CD4-positive, alpha-beta T cell treated with Interleukin-4 for 1 hour (primary cell): ENCODE measurements around the gene SERHL2.
"Not testable (repeated sequence)": the region's sequence is repeated elsewhere in the genome, so short reads cannot be mapped to it uniquely, and the experiment has no call there.

ENCODE experiments used
- DNase-seq, 2 donors: peaks; one replicate each; pipeline ENCODE4 v3.0.0-alpha.2; 2020 to 2022

SERHL2 gene

DNA sequence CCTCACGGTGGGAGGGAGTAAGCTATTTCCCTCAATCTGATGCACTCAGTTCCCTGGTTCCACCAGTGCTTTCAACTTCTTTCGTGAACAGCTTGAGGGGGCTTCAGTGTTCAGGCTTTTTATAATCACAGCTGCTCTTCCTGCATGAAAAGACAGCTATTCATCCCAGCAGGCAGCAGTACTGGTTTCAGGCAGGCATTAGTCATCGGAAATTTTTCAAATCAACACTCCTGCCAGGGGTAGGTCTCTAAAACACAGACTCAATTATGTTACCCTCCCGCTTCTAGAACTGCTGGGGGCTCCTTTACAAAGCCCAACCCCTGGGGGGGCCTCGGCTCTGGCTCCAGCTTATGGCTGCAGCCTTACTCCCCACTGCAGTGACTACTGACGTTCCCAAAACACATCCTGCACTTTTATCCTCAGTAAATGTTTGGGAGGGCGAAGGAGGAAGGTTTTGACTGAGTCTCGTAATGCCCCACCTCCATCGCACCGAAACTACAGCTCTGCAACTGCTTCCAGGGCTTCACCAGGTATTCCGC lies 55.1 kb downstream of the SERHL2 start:
- DNase-seq: no peak

DNA sequence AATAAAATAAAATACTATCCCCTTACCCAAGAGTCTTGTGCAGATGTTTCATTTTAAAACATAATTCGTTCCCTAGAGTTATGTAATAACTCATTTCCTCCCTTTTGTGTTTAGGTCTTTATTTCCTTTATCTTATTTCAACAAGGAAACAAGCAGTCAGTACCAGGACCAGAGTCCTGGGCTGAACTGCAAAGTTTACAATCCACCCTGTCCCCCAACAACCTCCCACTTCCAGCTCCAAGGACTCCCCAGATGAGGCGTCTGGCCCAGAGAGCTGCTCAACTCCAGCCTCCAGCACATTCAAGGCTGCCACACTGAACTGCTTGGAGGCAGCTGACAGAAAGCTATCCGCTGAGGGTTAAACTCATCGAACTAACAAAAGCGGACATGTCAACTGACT lies 56.4 kb downstream of the SERHL2 start:
- no peak for DNase-seq

DNA sequence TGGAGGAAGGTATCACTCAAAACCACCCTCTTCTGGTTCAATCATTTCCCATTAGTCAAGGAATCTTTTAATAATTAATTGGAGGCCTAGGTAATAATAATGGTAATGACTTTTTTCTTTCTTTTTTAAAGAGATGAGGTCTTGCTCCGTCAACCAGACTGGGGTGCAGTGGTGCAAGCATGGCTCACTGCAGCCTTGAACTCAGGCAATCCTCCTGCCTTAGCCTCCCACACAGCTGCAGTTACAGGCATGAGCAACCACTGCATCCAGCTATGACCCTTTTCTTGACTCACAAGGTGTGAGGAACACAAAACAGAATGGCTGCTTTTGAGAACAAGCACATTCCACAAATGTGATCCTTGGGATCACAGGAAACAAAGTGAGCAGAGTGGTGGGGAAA lies 57.3 kb downstream of the SERHL2 start:
- no peak for DNase-seq

DNA sequence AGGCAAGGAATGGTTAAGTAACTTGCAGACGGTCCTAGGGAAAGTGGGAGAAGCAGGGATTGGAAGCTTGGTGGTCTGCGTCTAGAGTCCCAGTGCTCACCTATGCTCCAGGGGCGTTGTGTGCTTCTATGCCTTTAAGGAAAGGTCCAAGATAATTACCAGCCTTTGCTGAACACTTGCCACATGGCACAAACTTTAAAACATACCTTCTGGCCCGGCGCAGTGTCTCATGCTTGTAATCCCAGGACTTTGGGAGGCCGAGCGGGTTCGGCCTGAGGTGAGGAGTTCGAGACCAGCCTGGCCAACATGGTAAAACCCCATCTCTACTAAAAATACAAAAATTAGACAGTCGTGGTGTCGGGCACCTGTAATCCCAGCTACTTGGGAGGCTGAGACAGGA lies 58.6 kb downstream of the SERHL2 start:
- no peak for DNase-seq

DNA sequence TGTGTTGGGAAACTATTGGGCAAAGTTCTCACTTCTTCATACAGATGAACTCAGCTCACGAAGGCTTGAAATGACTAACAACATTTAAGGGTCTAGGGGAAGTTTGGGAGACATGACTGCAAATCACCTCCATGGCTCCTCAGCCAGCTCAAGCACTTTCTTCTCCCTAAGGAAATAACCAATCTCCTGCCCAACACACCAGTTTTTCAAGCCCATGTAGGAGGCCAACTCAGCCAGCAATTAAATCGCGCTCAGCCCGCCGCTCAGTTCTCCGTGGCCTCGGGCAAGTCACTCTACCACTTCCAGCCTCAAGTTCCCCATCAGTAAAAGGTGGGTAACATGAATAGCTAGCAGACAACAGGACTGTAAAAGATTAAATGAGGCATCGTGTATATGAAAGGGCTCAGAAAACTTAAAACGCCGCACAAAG lies 60.1 kb downstream of the SERHL2 start:
- DNase-seq: no peak

DNA sequence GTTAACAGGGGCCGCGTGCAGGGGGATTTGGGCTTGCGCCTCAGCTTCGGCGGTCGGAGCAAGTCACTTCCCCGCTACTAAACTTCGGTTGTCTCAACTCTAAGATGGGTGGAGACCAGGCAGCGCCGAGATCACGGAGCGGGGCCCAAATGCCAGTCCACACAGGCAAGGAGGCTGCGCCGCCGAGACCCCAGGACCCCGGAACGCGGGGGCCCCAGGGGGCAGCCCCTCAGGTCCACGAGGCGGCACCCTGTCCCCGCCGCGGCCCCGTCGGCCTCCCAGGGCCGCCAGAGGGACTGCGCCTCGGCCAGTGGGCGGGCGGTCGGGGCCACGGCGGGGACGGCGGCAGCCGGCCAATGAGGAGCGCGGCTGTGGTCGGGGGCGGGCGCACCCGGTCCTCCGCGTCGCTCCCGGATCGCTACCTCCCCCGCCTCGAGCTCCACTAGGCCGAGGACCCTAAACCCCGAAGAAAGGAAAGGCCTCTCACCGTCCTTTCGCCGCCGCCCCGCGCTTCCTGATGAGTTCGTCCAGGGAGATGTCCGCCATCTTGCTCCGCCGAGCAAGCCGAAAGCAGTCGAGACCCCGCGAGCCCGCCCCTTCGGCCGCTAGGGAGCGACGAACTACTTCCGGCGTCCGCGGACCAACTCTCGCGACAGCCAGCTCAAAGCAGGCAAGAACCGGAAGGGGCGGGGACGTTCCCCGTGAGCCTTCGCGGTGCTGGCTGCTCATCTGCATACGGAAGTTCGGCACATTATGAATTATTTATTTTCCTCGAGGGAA lies 60.7 kb downstream of the SERHL2 start, which contains the start of gene POLDIP3:
POLDIP3 (minus strand) TSS at position 572 of the 780 bp plus-strand sequence; CDS start at position 546, 26 bp downstream.
- peak; percentile 98 to 99 for DNase-seq

DNA sequence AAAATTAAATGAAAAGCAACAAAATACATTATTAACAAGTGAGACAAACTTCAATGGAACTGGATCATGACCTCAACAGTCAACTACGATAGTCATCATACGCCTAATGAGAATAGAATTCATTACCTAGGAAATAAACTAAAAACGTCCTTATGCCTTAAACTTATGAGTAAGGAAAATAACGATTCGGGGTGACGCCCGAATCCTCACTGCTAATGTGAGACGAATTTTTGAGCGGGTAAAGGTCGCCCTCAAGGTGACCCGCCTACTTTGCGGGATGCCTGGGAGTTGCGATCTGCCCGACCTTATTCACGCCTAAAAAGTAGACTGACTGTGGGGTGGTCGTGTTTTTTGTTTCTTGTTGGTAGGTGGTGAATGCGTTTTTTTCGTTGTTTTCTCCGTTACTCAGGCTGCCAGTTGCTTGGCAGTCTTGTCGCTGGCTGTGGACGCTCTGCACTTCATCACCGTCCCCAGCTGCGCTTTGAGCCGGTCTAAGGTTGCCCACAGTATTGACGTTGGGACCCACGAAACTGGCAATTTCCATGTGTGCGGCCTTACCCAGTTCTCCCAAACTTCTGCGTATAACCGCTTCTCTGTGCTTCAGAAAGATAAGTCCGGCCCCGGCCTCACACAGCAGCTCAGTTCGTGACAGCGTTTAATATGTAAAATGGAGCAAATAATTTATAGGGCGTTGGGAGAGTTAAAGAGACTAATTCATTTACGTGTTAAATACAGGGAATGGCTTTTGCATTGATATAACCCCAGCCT lies 61.5 kb downstream of the SERHL2 start:
- peak; percentile 94 to 96 for DNase-seq

DNA sequence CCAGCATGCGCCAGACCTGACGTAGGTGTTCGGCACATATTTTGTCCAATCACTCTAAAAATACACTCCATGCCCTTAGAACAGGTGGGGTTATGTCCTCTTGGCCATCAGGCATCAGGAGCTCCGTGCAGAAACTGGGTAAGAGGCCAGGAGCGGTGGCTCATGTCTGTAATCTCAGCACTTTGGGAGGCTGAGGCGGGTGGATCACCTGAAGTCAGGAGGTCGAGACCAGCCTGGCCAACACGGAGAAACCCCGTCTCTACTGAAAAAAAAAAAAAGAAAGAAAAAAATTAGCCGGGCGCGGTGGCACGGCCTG lies 62.1 kb downstream of the SERHL2 start:
- DNase-seq: not testable (repeated sequence)

DNA sequence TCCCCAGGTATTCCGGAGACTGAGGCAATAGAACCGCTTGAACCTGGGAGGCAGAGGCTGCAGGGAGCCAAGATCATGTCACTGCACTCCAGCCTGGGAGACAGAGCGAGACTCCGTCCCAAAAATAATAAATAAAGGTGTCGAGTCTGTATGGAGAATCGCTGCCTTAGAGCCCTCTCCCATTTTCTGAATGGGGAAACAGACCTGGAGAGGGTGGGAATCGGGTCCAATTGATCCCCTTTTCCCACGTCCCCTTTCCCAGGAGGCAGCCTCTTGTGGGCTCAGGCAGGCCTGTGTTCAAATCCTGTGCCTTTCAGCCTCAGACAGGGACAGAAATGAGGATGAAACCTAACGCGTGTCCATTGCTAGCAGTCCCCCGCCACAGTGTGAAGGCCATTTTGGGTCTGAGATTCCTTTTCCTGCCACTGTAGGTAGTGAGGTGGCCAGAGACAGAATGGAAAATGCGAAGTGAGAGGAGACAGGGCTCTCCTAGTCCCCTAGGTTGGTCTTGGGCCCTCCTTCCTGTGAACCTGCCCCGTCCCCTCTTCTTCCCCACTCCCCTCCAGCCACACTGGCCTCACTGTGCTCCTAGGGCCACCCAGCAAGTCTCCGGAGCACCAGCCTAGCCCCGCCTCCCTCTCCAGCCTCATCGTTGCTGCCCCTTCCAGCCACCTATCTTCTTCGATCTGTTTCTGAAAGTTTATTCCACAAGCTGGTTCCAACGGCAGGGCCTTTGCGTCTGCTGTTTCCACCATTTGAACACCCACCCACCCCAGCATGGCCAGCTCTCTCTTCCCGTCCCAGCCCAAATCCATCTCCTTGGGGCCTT lies 63.6 kb downstream of the SERHL2 start:
- DNase-seq: no peak

DNA sequence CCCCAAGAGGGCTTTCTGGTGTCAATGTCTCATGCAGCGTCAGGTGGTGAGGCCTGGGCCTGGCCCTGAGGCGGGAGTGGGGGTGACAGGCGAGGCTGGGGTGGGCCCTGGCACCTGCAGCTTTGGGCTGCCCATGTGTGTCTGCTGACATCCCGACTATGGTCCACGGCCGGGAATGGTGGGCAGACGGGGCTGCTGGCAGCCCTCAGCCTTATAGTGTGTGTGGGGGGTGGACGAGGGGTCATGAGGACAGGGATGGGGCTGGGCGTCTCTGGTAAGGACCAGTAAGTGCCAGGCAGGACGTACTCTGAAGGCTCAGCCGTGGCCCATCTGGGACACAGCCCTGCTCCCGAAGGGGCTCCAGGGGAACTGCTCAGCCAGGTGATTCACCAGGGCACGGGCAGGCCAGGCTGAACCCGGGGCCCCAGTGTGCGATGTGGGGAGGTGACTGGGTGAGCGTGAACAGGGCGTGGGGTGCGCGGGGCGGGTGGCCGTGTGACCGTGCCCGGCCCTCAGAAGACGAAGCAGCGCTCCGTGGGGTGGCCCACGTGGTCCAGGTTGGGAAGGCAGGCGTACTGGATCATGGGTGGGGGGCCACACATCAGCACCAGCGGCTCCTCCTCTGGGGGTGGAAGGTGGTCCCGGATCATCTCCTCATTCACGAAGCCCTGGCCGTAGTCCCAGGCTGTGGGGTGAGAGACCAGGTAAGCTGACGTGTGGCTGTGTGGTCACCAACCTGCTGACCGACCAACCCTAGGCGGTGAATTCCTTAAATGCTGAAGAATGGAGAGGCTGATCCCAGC lies 65.7 kb downstream of the SERHL2 start:
- no peak for DNase-seq

DNA sequence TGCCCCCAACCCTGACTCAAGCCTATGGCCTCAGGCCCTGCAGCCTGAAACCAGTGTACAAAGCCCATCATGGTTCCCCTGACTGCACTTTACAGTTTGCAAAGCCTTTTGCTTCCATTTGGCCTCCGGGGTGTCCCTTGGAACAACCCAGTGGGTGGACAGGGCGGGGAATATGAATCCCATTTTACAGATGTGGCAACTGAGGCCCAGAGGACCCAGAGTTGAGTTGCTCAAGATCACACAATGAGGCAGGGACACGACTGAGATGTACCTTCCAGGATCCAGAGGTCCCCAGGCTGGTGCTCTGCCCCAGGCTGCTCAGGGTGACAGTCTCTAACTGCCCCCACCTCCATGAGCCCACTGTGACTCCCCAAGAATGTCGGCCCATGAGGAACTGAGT lies 66.3 kb downstream of the SERHL2 start:
- no peak for DNase-seq

DNA sequence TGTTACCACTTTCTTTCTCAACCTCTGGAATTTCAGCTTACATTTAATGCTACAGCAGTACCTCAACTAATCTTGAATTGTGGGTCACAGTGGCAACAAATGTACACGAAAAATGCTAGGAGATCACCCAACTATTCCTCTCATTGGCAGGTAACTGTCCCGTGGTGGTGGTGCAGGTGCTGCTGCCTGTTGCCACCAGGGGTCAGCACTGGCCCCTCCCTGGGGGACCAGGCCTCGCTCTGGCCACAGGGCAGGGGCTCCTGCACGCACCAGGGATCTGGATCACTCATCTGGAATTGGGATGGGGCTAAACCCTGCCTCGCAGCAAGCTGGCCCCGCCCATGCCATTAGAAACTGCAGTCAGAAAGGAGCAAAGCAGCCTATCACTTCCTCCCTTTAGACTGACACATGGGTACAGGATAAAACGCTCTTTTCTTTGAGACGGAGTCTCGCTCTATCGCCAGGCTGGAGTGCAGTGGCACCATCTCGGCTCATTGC lies 67.8 kb downstream of the SERHL2 start:
- DNase-seq: peak; percentile 52 to 60

DNA sequence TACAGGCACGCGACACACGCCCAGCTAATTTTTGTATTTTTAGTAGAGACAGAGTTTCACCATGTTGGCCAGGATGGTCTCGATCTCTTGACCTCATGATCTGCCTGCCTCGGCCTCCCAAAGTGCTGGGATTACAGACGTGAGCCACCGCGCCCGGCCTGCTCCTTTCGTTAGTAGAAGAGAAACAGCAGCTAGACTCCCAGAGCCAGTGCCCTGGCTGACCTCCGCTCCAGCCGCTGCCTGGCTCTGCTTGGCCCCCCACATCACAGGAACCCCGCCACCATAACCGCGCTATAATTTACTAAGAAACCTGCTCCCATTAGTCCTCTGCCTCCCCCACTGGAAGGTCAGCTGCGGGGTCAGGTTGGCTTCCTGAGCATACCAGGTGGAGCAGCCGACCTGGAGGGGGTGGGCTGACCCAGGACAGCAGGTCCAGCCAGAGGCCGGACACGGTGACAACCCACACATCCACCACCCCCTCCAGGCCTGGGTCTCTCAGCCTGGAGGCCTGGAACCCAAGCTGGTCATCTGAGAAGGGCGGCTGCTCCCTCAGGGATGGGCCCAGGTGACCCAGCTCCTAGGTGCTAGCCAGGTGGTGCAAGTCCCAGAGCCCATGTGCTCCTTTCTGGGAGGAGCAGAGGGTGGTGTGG lies 68.4 kb downstream of the SERHL2 start:
- DNase-seq: no peak

DNA sequence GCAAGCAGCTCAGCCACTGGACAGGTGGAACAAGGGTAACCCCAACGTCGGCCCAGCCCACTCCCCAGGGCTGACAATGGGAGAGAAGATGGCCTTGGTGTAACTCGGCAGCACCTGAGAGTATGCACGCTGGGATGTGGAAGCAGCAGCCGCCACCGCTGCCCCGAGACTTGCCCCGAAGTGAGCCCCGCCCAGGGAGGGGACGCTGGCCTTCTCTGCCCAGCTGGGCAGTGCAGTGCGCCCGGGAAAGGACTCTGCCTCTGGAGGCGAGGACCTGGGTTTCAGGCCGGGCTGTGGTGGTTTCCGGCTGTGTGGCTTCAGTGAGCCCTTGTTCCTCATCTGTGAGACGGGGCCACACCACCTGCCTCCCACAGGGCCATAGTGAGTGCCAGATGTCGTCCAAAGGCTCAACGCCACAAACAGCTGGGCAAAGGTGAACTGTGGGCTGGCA lies 69.6 kb downstream of the SERHL2 start:
- DNase-seq: peak in 1 of 2 donors; percentile 55
